Activated T-helper 9 cell treated with anti-CD3 and anti-CD28 coated beads, Interleukin-2, amount 50 U/mL, for 16 hours (primary cell): Measurements from ENCODE around the gene TEX48.

Experiments used
- DNase-seq: peaks from one replicate; pipeline ENCODE4 v3.0.0-alpha.2; 2020; ENCODE audit warnings: low read depth

The TEX48 gene

DNA sequence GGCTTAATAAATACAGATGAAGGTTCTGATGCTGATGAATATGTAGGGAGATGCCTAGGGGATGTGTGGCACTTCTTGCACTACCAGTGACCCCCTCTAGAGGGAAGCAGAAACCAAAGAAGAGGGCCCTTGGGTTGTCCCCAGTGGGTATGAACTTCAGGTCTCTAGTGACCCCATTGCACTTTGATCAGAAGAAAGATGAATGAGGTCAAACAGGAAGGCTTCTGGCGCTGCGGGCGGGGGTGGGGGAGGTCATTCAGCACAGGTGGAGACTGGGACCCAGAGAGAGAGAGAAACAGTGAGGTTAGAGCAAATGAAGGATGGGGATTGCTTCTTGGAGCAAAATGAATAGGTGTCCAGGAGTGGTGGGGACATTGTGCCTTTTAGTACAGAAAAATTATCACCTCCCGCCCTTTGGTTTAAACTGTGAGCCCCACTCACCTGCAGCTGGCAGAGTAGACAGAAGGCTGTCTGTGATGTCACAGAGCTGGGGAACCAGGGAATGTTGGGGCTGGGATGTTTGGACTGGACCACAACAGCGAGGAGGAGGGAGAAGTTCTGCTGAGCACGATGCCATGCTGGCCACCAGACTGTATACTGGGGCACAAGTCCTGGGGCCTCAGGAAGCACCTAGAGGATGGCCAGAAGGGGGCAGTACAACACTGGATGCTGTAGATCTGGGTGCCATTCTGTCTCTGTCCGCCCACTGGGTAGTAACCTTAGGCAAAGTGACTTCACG, at the start of gene TEX48:
TEX48 (minus strand) TSS at position 599 of the 739 bp plus-strand sequence. CDS start 10,469 bp downstream, outside the sequence.
- DNase-seq = peak; percentile 71

DNA sequence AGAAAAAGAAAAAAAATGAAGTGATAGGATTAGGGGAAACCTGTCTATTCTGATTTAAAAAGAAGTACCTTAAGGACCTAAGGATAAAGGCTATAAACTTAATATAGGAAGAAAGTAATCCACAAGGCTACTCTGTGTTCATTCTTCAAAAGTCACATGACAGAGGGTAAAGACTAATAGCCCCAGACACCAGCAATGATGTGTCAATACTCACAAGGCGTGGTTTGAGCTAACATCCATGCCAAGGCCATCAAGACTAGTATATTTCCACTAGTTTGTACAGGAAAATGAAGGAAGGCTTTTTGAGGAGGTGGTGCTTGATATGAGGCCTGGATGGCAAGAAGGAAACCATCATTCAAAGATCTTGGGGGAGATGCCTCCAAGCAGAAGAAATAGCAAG, 49.7 kb upstream of the TEX48 start:
- no peak for DNase-seq

DNA sequence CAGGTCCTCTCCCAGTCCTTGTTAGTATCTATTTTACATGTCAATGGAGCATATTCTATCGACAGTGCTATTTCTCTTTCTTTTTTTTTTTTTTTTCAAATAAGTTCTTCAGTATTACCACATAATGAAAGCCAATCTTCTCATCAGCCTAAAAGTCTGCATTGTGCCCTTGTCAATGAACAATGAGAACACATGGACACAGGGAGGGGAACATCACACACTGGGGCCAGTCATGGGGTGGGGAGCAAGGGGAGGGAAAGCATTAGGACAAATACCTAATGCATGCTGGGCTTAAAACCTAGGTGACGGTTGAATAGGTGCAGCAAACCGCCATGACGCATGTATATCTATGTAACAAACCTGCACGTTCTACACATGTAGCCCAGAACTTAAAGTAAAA, 47.7 kb upstream of the TEX48 start:
- DNase-seq = no peak

DNA sequence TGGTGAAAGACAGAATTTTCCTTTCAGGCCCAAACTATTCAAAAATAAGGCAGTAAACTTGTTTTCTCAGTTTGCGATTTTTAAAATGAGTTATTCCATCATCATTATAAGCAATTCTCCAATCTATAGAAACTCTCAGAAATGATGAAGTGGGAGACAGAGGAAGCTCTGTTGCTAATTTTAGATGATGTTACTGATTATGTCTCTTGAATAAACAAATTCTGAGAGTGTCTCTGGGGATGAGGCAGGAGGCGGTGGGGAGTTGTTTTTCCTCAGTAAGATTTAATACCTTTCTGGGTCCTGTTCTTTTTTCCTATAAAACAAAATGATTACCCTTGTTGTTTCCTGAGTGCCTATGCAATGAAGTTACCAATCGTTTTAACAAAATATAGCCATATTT, 43.9 kb upstream of the TEX48 start:
- DNase-seq = no peak

- no peak for DNase-seq
These were observed 42.8 kb upstream of the TEX48 start for GRCh38 chr9:114724744-114725143.

- DNase-seq = no peak
These were observed 41.9 kb upstream of the TEX48 start for GRCh38 chr9:114723931-114724330.

DNA sequence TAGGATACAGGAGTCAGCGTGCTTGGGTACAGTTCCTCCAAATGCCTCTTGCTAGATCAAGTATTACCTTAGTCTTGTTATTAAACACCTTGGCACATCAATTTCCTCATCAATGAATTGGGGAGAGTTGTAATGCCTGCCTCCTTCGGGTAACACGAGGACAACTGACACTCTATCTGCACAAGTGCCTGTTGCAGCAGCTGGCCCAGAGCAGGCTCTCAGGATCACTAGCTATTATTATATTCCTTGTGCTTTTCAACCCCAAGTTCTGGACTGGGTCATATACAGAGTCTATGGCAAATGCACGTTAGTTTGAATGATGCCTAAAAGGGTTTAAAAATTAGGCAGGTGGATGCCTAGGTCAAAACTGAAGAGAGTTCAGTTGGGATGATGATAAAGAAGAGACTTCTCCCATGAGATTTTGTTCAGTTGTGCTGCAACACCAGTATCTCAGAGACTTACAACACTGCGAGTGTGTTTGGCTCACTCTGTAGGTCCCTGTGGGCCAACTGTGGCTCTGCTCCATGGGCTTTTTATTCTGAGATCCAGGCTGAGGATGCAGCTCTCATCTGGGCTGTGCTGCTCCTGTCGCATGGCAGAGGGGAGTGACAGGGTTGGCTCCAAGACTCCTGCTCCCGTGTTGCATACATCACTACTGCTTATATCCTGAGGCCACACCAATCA, 41.1 kb upstream of the TEX48 start:
- DNase-seq = no peak

- DNase-seq = no peak
These were observed 40.2 kb upstream of the TEX48 start for GRCh38 chr9:114722081-114722621.

- DNase-seq = no peak
These were observed 39.6 kb upstream of the TEX48 start for GRCh38 chr9:114721491-114722079.

DNA sequence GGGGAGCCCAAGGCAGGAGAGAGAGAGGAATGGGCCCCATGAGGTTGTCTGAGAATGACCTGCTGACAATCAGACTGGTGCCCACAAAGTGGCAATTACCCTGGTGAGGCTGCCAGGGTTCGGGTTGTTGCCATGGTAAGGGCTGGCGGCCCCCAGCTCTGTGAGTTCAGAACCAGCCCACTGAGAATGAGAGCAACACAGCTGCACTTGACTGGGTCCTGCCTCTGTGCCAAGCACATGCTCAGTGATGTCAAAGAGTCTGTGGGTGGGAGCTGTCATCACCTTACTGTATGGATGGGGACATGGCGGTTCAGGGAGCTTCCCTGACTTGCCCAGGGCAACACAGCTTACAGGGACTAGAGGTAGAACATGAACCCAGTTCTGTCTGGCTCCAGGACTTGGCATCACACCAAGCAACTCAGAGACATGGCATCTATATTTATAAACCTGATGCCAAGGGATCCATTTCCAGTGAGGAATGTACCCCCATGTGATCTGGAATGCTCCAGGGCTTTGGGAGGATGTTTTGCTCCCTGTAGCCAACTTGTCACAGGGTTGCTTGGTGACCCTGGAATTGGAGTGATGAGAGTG, 38.2 kb upstream of the TEX48 start:
- DNase-seq = no peak

DNA sequence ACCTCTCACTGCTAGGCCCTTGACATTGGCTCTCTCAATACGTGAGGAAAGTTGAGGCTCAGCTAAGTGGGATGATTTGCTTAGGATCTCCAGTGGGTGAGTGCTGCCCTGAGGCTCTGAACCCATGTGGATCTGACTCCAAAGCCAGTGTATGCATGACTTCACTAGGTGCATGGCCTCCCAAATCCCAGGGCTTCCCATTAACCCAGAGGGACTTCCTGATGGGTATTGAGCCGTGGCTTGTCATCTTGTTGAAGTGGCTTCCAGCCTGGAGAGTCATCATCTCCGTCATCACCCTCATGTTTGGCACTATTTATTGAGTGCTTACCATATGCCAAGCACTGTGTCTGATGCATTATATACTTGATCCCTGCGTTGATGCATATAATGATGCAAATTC, 37.3 kb upstream of the TEX48 start:
- no peak for DNase-seq

GRCh38 chr9:114718801-114719221, 36.8 kb upstream of the TEX48 start:
- peak; percentile 82 for DNase-seq

- no peak for DNase-seq
These were observed 36.0 kb upstream of the TEX48 start for GRCh38 chr9:114717908-114718486.

- no peak for DNase-seq
These were observed 27.6 kb upstream of the TEX48 start for GRCh38 chr9:114709636-114710035.

DNA sequence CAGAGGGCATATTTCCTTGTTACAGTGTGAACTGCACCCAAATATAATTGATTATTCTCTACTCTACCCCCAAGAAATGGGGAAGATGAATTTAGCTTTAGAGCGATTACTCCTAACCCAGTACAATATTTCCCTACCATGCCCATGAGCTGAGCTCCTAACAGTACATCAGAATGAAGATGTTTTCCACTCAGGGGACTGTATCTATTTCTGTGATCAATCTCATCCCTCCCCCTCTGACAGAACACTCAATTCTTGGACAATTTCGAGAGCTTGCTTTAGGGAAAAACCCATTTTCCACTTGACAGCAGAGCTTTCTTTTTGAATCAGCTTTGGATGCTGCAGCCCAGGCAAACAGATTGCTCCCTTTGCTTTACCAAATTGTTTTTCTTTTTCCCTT, 24.7 kb upstream of the TEX48 start:
- no peak for DNase-seq

GRCh38 chr9:114701988-114702387, 20.0 kb upstream of the TEX48 start:
- no peak for DNase-seq

- DNase-seq = no peak
These were observed 16.0 kb upstream of the TEX48 start for GRCh38 chr9:114697951-114698351.

DNA sequence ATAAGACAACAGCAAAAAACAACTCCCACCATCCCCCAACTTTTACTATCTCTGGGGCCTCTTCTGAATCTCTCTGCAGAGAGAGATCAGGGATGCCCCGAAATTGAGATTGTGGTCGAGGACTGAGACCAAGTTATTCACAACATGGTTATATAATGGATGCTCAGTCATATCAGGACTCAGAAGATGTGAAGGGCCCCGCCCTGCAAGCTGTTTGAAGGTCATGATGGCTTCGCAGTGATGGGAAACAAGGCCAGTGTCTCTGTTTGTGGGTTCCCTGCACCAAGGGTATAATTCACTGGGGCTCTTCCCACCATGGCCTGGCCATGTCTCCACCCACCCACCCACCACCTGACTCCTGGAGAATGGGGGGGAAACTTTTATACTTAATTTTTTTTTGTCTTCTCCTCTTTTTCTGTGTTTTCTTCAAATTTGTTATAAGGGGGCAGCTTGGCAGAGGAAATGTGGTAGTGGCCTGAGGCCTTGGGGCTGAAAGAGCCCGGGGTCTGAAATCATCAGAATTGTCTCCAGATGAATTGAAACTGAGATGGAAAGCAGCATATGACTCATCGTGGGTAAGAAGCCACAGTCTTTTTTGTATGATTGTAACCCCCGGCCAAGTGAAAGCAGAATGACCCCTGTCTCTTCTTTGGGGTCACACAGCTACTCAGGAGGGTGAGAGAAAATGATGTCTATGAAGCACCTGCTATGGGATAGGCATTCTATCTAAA, 15.0 kb upstream of the TEX48 start:
- peak; percentile 51 for DNase-seq

- no peak for DNase-seq
These were observed 14.0 kb upstream of the TEX48 start for GRCh38 chr9:114695948-114696347.

GRCh38 chr9:114694719-114695269, 12.8 kb upstream of the TEX48 start:
- DNase-seq = no peak

- DNase-seq = no peak
These were observed 12.2 kb upstream of the TEX48 start for GRCh38 chr9:114694146-114694545.
